Stimulated activated memory B cell treated with anti-CD40 and anti-IgM and Interleukin-4, amounts not matched to agents 10 μg/mL and 1 μg/mL and 100 μg/mL, for 72 hours (primary cell): ENCODE results near the gene VPS37B.
"Not testable (repeated sequence)": the region's sequence is repeated elsewhere in the genome, so short reads cannot be mapped to it uniquely, and the experiment has no call there.

Experiments used
- ATAC-seq: fragments of 150-1000 bp; cut with Tn5 transposase; 2 replicates; pipeline ENCODE4 v1.10.0; 2021
- H3K27ac Mint-ChIP-seq: one replicate; pipeline ENCODE4 v1.8.0; 2022; ENCODE audit warnings: mild to moderate bottlenecking, mixed read lengths
- H3K27me3 Mint-ChIP-seq: one replicate; pipeline ENCODE4 v1.8.0; 2022; ENCODE audit warnings: mixed read lengths
- H3K36me3 Mint-ChIP-seq: one replicate; pipeline ENCODE4 v1.8.0; 2022; ENCODE audit warnings: mixed read lengths
- H3K4me1 Mint-ChIP-seq: one replicate; pipeline ENCODE4 v1.8.0; 2022; ENCODE audit warnings: mixed read lengths
- H3K4me3 Mint-ChIP-seq: one replicate; pipeline ENCODE4 v1.8.0; 2022; ENCODE audit warnings: mild to moderate bottlenecking, moderate library complexity, mixed read lengths
- H3K9me3 Mint-ChIP-seq: one replicate; pipeline ENCODE4 v1.8.0; 2022; ENCODE audit warnings: mixed read lengths

VPS37B gene

DNA sequence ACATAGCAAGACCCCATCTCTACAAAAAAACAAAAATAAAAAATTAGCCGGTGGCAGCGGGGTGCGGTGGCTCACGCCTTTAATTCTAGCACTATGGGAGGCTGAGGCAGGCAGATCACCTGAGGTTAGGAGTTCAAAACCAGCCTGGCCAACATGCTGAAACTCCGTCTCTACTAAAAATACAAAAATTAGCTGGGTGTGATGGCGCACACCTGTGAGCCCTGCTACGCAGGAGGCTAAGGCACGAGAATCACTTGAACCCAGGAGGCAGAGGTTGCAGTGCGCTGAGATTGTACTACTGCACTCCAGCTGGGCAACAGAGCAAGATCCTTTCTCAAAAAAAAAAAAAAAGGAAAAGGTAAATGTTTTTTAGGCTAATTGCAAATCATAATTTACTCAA is 3.2 kb downstream of the VPS37B start:
- H3K4me3 Mint-ChIP-seq, H3K27ac Mint-ChIP-seq, H3K9me3 Mint-ChIP-seq, H3K36me3 Mint-ChIP-seq, H3K27me3 Mint-ChIP-seq, ATAC-seq: not testable (repeated sequence)
- H3K4me1 Mint-ChIP-seq = peaks cover 99% of the 10 kb centered on the region

DNA sequence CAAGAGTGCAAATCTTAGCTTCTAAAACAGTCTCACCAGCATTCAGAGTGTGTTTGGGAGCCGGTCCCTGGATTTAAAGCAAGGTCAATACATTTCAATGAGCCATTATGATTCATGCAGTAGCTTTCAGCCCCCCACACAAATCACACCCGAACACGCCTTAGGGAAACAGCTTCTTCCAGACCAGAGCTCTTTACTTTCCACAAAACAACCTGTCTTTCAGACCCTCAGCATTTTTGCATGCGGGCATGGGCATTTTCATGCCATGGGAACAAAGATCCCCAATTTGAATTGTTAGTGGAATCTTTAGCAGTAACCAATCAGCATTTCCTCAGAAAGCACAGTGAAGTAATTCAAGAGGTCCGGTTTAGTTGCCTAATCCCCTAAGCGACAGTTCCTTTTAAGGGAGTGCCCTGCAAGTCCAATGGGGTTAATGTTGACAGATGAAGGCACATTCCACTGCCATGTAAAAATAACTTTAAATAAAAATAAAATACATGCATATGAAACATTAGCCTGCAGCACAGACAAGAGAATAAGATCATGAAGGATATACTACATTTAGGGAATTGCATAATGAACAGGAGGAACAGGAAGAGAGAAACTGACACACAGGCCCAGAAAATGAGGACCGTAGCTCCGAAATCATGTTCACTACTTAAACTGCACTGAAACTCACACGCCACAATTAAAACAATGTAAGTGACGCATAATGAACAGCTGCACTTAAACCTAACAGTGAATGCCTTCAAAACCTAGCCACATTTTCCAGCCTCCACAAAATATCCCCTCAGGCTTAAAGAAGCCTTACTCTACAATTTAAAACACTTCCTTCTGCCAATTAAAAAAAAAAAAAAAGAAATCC is 4.0 kb downstream of the VPS37B start:
- Mint-ChIP-seq H3K9me3 (no peaks in the 10 kb centered on the region), H3K27ac (no peak overlapping the region), H3K4me1 (peaks cover 99% of the 10 kb centered on the region), H3K27me3 (no peaks in the 10 kb centered on the region), H3K4me3 (no peak overlapping the region), H3K36me3 (no peaks in the 10 kb centered on the region)
- ATAC-seq = no peak

DNA sequence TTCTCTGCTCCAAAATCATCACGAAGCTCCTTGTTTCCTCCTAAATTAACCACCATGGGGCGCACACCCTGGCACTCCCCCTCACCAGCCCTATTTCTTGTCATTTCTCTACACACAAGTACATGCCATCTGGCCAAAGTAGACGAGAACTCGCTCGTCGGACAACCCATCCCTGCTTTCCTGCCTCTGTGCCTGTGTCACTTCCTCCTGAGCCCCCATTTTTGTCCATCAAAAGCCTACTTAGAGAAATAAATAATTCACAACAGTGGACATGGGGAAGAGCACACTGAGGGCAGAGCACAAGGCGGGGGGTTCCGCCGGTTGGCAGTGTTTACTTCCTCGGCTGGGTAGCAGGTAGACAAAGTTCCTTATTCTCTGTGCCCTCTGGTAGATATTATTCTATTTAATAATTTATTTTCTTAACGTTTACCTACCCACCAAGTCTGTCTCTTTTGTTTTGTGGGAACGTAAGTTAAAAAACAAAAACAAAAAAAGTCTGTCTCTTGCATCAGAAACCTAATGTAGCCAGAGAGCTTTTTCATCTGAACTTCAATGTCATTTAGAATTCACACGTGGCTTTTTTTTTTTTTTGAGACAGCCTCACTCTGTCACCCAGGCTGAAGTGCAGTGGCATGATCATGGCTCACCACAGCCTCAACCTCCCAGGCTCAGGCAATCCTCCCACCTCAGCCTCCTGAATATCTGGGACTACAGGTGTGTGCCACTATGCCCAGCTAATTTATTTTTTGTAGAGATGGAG is 6.0 kb downstream of the VPS37B start:
- Mint-ChIP-seq H3K36me3 (no peaks in the 10 kb centered on the region), H3K27me3 (no peaks in the 10 kb centered on the region), H3K4me3 (peak overlapping the region; percentile 65), H3K4me1 (peaks cover 90% of the 10 kb centered on the region), H3K27ac (peak overlapping the region; percentile 81), H3K9me3 (no peaks in the 10 kb centered on the region)
- no peak for ATAC-seq

DNA sequence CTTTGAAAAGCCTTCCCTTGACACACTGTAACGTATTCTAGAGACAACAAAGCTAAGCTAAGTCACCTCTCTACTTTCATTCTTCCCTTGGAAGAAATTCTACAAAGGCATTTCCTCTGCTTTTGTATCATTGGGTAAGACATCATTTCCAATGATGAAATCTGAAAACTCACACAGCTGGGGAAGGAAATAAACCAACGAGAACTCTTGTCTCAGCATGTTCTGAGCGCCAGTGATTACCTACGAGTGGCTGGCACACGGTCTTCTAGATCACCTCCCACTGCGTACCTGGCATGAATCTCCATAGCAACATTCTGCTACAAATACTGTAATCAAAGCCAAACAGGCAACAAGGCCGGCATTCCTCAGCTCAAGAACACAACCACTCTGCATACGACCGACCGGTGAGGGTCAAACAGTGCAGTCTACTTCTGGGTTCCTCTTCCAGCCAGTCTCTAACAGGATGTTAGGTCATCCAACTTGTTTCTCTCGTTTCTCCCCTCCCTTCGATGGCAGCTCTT is 7.6 kb downstream of the VPS37B start:
- peaks cover 89% of the 10 kb centered on the region for H3K4me1 Mint-ChIP-seq
- H3K36me3 Mint-ChIP-seq = peaks cover 6% of the 10 kb centered on the region
- H3K27me3 Mint-ChIP-seq = no peaks in the 10 kb centered on the region
- peak overlapping the region; percentile 75 for H3K4me3 Mint-ChIP-seq
- no peaks in the 10 kb centered on the region for H3K9me3 Mint-ChIP-seq
- H3K27ac Mint-ChIP-seq = peak overlapping the region; percentile 81
- ATAC-seq = peak; percentile 68

DNA sequence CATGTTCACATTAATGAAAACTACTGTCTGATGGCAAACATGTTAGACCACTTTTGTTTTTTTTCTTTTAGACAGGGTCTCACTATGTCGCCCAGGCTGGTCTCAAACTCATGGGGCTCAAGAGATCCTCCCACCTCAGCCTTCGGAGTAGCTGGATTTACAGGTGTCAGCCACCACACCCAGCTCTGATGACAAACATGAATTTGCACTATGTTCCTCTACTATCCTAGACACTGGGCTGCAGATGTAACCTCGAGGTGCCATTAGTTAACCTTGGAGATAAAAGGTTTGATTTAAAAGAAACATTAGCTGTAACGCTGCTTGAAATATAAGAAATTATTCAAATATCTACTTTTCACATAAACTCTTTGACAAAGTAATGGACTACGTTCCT is 8.1 kb downstream of the VPS37B start:
- H3K36me3 Mint-ChIP-seq = peaks cover 6% of the 10 kb centered on the region
- peak; percentile 52 for ATAC-seq

DNA sequence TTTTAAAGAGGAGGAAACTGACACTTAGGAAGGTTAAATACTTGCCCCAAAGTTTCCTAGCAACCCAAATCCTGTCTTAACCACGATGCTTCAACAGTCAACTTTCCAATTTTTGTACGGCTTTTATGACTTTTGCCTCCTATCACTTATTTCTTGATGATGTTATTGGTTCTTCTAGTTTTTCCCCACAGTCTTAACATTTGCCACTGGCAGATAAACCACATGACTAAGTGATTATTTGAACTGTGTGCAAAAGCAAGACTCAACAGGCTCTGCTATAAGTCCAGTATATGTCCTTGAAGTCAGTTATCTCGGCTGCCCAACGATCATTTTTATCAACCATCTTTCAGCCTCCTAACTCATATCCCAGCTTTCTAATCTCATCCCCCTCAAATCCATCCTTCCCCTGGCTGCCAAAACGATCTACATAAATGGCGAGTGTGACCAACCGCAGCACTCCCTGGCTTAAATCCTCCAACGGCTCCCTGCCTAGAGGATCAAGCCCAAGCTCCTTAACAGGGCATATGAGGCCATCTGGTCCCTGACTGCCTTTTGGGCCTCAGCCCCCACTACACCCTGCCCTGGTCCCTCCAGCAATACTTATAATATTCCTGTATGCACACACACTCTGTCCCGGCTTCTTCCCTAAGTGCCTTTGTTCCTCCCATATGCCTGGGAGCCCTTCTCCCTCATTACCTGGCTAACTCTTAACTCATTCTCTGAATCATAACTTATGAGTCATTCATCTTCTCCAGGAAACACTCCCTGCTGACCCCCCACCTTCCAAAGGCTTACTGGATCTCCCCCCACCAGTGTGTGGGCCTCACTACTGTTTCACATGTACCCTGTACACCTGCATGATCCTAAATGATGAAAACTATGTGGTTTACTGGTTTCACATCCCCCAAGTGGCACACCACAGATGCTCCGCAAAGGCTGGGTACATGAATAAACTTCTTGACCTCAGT is 8.8 kb downstream of the VPS37B start:
- Mint-ChIP-seq H3K9me3 (no peaks in the 10 kb centered on the region), H3K27ac (peak overlapping the region; percentile 43), H3K4me3 (peak overlapping the region; percentile 57), H3K27me3 (no peaks in the 10 kb centered on the region), H3K4me1 (peaks cover 89% of the 10 kb centered on the region), H3K36me3 (peaks cover 6% of the 10 kb centered on the region)
- peak; percentile 94 for ATAC-seq

More for the DNA sequence above, 8.1 kb downstream of the VPS37B start:
- Mint-ChIP-seq H3K27ac (peak overlapping the region; percentile 81), H3K27me3 (no peaks in the 10 kb centered on the region), H3K9me3 (no peaks in the 10 kb centered on the region), H3K4me1 (peaks cover 89% of the 10 kb centered on the region), H3K4me3 (peak overlapping the region; percentile 57)

DNA sequence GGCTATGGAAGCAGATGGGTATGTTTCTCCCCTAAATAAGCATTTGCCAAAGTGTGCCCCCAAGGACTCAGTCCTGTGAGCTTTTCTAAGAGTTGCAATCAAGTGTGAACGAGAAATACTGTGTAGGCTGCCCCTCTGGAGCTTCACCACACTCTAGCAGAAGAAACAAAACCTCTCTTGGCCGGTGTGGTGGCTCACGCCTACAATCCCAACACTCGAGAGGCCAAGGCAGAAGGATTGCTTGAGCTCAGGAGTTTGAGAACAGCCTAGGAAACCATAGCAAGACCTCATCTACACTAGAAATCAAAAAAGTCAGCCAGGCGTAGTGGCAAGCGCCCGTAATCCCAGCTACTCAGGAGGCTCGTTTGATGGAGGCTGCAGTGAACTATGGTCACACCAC is 9.8 kb downstream of the VPS37B start:
- H3K4me1 Mint-ChIP-seq = peaks cover 89% of the 10 kb centered on the region
- peaks cover 6% of the 10 kb centered on the region for H3K36me3 Mint-ChIP-seq
- no peaks in the 10 kb centered on the region for H3K27me3 Mint-ChIP-seq
- ATAC-seq = no peak
- no peak overlapping the region for H3K4me3 Mint-ChIP-seq
- H3K27ac Mint-ChIP-seq = no peak overlapping the region
- no peaks in the 10 kb centered on the region for H3K9me3 Mint-ChIP-seq

DNA sequence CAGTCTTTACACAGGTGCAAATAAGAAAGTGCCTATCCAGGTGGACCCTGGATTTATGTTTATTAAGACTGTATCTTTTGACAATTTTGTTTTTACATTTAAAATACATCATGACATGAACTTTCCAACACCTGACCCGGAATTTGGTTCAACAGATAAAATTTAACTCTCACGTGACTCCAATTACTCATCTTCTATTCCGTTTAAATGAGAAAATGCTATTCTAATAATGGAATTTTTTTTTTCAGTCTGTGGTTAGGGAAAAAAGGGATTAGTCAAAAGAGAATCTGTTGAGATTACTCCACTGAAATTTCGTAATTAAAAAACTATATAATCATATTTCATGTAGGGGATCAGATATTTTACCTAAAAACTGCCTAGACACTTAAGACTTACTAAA is 11.1 kb downstream of the VPS37B start:
- no peak for ATAC-seq

DNA sequence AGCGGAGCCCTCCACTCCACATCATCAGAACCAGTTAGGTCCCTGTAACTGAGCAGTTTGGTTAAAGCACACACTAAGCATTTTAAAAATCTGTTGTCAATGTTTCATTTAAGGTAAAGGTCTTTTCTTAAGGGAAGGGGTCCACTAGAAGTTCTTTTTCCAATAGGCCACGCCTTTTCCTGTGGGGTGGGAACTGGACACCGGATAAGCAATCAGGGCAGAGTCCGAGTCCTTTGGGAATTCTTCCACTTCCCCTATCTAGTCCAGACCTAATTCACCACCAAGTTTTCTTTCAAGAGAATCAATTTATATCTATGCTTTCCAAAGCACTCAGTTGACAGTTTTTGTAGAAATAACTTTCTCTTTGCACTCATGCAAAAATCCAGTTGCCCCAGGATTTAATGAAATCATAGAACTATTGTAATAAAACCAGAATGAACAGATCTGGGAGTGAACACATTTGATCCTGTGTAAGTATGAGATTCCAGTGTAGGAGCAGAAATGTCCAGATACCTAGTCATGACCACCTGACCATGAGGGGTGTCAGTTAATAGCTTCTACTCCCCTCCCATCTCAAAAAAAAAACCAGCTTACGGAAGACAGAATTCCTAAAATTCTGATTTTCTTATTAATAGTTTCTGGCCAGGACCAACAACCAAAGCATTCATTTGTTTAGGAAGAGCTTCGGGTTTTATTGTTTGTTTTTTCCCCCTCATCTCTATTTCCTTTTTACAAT is 11.7 kb downstream of the VPS37B start:
- peaks cover 14% of the 10 kb centered on the region for H3K36me3 Mint-ChIP-seq
- no peaks in the 10 kb centered on the region for H3K9me3 Mint-ChIP-seq
- H3K27ac Mint-ChIP-seq = no peak overlapping the region
- no peak for ATAC-seq
- H3K27me3 Mint-ChIP-seq = no peaks in the 10 kb centered on the region
- no peak overlapping the region for H3K4me3 Mint-ChIP-seq
- H3K4me1 Mint-ChIP-seq = peaks cover 89% of the 10 kb centered on the region

More for the DNA sequence above, 11.1 kb downstream of the VPS37B start:
- Mint-ChIP-seq H3K27me3 (no peaks in the 10 kb centered on the region), H3K36me3 (peaks cover 14% of the 10 kb centered on the region), H3K4me3 (no peak overlapping the region), H3K27ac (no peak overlapping the region), H3K9me3 (no peaks in the 10 kb centered on the region), H3K4me1 (peaks cover 89% of the 10 kb centered on the region)

DNA sequence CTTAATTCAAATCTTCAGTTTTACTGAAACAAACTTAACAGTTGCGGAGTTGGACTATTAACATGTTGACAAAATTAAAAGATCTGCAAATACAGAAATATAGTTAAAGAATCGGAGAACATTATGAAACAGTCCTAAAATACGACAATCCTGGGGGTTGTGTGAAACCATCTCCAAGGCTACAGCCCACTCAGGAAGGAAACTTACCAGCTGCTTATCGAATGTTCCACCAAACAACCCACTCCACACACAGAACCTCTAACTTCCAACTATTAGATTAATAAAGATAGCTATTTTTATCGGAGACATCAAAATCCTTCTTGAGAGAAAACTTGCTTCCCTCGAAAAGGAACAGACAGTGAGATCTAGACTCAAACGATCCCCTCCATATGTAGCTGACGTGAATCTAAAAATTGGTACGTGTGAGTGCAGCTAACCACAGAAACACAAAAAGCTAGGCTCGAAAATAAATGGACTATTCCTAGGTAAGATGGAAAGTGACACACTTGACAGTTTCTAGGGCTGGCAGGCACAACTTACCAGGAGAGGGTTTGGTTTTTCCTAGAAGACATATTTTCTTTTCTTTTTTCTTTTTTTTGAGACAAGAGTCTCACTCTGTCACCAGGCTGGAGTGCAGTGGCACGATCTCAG is 12.9 kb downstream of the VPS37B start:
- Mint-ChIP-seq H3K4me1 (peaks cover 89% of the 10 kb centered on the region), H3K36me3 (peaks cover 14% of the 10 kb centered on the region), H3K27me3 (no peaks in the 10 kb centered on the region), H3K4me3 (no peak overlapping the region), H3K27ac (peak overlapping the region; percentile 15), H3K9me3 (no peaks in the 10 kb centered on the region)
- ATAC-seq = no peak

DNA sequence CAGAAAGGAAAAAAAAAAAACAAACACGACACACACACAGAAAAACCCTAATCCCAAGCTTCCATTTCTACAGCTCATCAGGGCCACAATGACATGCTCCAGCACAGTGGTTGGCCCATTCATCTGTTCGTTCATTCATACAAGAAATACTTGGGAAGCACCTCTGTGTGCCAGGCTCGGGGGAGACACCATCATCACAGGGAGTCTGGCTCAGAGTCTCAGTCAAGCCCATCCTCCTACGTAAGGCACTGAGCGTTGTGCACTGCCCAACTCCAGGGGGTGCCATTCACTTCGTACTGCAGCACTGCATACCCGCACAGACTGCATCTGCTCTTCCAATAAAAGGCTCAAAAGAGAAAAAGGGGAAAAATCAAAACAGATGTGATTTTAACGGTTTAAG is 15.3 kb downstream of the VPS37B start:
- Mint-ChIP-seq H3K27me3 (no peaks in the 10 kb centered on the region), H3K36me3 (peaks cover 20% of the 10 kb centered on the region), H3K4me3 (no peak overlapping the region), H3K27ac (peak overlapping the region; percentile 61), H3K9me3 (no peaks in the 10 kb centered on the region), H3K4me1 (peaks cover 91% of the 10 kb centered on the region)
- peak; percentile 66 for ATAC-seq

DNA sequence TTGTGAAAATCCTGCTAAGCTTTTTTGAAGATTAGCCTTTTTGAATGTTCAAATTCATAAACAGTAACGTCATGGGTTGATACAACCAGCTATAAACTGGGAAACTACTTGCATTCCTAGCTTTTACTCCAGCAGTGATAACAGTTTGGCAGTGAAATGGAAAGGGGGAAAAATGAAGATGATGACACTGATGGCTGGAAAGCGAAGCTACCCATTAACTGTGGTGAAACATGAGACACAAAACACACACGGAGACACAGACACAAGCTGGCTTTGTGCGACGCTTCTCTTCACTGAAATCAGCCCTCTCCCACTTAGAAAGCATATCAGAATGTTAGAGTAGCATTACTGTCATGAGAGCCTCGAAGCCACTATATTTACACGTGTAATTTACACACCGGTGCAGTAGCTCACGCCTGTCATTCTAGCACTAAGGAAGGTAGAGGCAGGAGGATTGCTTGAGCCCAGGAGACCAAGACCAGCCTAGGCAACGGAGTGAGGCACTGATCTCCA is 15.7 kb downstream of the VPS37B start:
- H3K36me3 Mint-ChIP-seq = peaks cover 20% of the 10 kb centered on the region
- H3K4me1 Mint-ChIP-seq = peaks cover 96% of the 10 kb centered on the region
- no peaks in the 10 kb centered on the region for H3K9me3 Mint-ChIP-seq
- ATAC-seq = no peak
- H3K4me3 Mint-ChIP-seq = no peak overlapping the region
- no peaks in the 10 kb centered on the region for H3K27me3 Mint-ChIP-seq
- H3K27ac Mint-ChIP-seq = peak overlapping the region; percentile 61

DNA sequence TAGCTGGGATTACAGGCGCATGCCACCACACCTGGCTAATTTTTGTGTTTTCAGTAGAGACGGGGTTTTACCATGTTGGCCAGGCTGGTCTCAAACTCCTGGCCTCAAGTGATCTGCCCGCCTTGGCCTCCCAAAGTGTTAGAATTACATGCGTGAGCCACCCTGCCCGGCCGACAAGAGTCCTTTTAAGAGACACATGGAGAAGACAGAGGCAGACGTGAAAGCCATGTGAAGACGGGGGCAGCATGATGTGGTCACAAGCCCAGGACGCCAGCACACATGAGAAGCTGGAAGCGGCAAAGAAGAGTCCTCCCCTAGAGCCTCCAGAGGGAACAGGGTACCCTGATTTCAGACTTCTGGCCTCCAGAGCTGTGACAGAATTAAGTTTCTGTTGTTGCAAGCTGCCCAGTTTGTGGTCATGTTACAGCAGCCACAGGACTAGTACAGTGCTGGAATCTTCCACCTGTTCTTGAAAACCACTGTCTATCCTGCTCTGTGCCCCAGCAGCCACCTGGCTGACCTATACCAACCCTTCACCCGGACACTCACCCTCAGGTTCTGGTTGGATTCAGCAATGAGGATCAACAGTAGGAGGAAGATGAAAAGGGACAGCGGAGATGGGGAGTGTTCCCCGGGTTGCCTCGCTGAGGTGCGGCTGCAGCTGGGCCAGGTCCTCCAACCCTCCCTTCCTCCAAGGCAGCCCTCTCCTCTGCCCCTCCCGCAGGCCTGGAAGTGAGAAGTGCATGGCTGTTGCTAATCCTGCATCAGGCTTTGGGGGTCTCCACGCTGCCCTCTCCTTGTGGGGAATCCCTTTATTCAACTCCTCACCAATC is 16.9 kb downstream of the VPS37B start:
- peaks cover 20% of the 10 kb centered on the region for H3K36me3 Mint-ChIP-seq
- peak overlapping the region; percentile 13 for H3K27ac Mint-ChIP-seq
- no peaks in the 10 kb centered on the region for H3K27me3 Mint-ChIP-seq
- no peak overlapping the region for H3K4me3 Mint-ChIP-seq
- no peaks in the 10 kb centered on the region for H3K9me3 Mint-ChIP-seq
- ATAC-seq = no peak
- peaks cover 95% of the 10 kb centered on the region for H3K4me1 Mint-ChIP-seq
